Liver (tissue), 3 donors: ENCODE data around the gene EIF3K.

Source experiments
- EGR1 ChIP-seq, 2 donors: IDR thresholded peaks; 2 replicates each; pipeline ENCODE4 v1.6.1; 2016 to 2018; ENCODE audit warnings: antibody characterized with exemption in 2 of 2, low read depth in 2 of 2
- GABPA ChIP-seq, 2 donors: IDR thresholded peaks in 1 of 2; conservative IDR thresholded peaks in 1 of 2; 2 replicates each; pipeline ENCODE4 v1.6.1; 2016; ENCODE audit warnings: antibody characterized with exemption in 2 of 2, mild to moderate bottlenecking in 1 of 2, moderate library complexity in 1 of 2
- HNF4A ChIP-seq, 2 donors: conservative IDR thresholded peaks; 2 replicates each; pipeline ENCODE4 v1.6.1; 2016; ENCODE audit warnings: antibody characterized with exemption in 2 of 2, mild to moderate bottlenecking in 2 of 2
- MAX ChIP-seq: IDR thresholded peaks from 2 replicates; pipeline ENCODE4 v1.6.1; 2016; ENCODE audit warnings: antibody characterized with exemption
- RAD21 ChIP-seq, 2 donors: IDR thresholded peaks; 2 replicates each; pipeline ENCODE4 v1.6.1; 2016; ENCODE audit warnings: antibody characterized with exemption in 2 of 2, mild to moderate bottlenecking in 2 of 2
- REST ChIP-seq: IDR thresholded peaks from 2 replicates; pipeline ENCODE4 v1.6.1; 2016; ENCODE audit warnings: antibody characterized with exemption, mild to moderate bottlenecking
- SP1 ChIP-seq: IDR thresholded peaks from 2 replicates; pipeline ENCODE4 v1.6.1; 2018; ENCODE audit warnings: antibody characterized with exemption, mild to moderate bottlenecking
- TAF1 ChIP-seq: conservative IDR thresholded peaks from 2 replicates; pipeline ENCODE4 v1.6.1; 2016; ENCODE audit warnings: antibody characterized with exemption, mild to moderate bottlenecking
- YY1 ChIP-seq: IDR thresholded peaks from 2 replicates; pipeline ENCODE4 v1.6.1; 2016; ENCODE audit warnings: antibody characterized with exemption, mild to moderate bottlenecking
- TF ChIP-seq, protein P1 (sequence below): fragments of 150-350 bp; IDR thresholded peaks from 2 replicates; pipeline ENCODE4 v1.5.1; 2017; ENCODE audit warnings: improper control_type of control experiment, low read depth, low read length; ENCODE audit not compliant: missing input control
- donor health status: healthy.
- donor health status: healthy.

GRCh38 chr19:38662537-38663155 lies 43.7 kb downstream of the EIF3K start:
- TF ChIP-seq GABPA (IDR thresholded peaks at IDR 0.05 in 1 of 2, conservative IDR thresholded peaks at IDR 0.05 in 1 of 2) (no peak), REST (no peak), SP1 (no peak), HNF4A (conservative IDR thresholded peaks at IDR 0.05) (no peak), MAX (no peak), YY1 (no peak), EGR1 (IDR thresholded peaks at IDR 0.05; ENCODE audit: low read depth in 2 of 2) (no peak), TAF1 (no peak), RAD21 (IDR thresholded peaks at IDR 0.05) (no peak)
- TF ChIP-seq, protein P1, sequence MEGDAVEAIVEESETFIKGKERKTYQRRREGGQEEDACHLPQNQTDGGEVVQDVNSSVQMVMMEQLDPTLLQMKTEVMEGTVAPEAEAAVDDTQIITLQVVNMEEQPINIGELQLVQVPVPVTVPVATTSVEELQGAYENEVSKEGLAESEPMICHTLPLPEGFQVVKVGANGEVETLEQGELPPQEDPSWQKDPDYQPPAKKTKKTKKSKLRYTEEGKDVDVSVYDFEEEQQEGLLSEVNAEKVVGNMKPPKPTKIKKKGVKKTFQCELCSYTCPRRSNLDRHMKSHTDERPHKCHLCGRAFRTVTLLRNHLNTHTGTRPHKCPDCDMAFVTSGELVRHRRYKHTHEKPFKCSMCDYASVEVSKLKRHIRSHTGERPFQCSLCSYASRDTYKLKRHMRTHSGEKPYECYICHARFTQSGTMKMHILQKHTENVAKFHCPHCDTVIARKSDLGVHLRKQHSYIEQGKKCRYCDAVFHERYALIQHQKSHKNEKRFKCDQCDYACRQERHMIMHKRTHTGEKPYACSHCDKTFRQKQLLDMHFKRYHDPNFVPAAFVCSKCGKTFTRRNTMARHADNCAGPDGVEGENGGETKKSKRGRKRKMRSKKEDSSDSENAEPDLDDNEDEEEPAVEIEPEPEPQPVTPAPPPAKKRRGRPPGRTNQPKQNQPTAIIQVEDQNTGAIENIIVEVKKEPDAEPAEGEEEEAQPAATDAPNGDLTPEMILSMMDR = no peak
